Measurements from ENCODE around the gene ATL2.
"Not testable (repeated sequence)": the region's sequence is repeated elsewhere in the genome, so short reads cannot be mapped to it uniquely, and the experiment has no call there.

ATL2 gene

GRCh38 chr2:38330754-38331153 lies 46.3 kb downstream of the ATL2 start:
- DNase-seq = no peak

GRCh38 chr2:38327580-38327979 lies 49.5 kb downstream of the ATL2 start:
- DNase-seq = no peak

GRCh38 chr2:38323623-38324022 lies 53.5 kb downstream of the ATL2 start:
- no peak for DNase-seq

- DNase-seq = no peak
These were observed 54.7 kb downstream of the ATL2 start for GRCh38 chr2:38322224-38322914.

- DNase-seq = not testable (repeated sequence)
These were observed 57.8 kb downstream of the ATL2 start for GRCh38 chr2:38319240-38319639.

- DNase-seq = no peak
These were observed 59.3 kb downstream of the ATL2 start for GRCh38 chr2:38317725-38318124.

- peak in 4 of 51 donors; percentile 3 to 38 (median 5) for DNase-seq
These were observed 61.3 kb downstream of the ATL2 start for GRCh38 chr2:38315707-38316333.

- DNase-seq = no peak
These were observed 68.3 kb downstream of the ATL2 start for GRCh38 chr2:38308821-38309220.

GRCh38 chr2:38301969-38302702 lies 74.9 kb downstream of the ATL2 start:
- no peak for DNase-seq

GRCh38 chr2:38301340-38301968 lies 75.6 kb downstream of the ATL2 start:
- no peak for DNase-seq

- no peak for DNase-seq
These were observed 78.5 kb downstream of the ATL2 start for GRCh38 chr2:38298539-38298938.

- no peak for DNase-seq
These were observed 80.8 kb downstream of the ATL2 start for GRCh38 chr2:38296197-38296780.

GRCh38 chr2:38294597-38294996 lies 82.5 kb downstream of the ATL2 start:
- no peak for DNase-seq

GRCh38 chr2:38293152-38293865 lies 83.8 kb downstream of the ATL2 start:
- DNase-seq = no peak

- DNase-seq = no peak
These were observed 86.7 kb downstream of the ATL2 start for GRCh38 chr2:38290332-38290731.

- DNase-seq = no peak
These were observed 92.1 kb downstream of the ATL2 start for GRCh38 chr2:38284971-38285370.

- no peak for DNase-seq
These were observed 95.9 kb downstream of the ATL2 start for GRCh38 chr2:38281095-38281742.

GRCh38 chr2:38279201-38279600 lies 97.9 kb downstream of the ATL2 start:
- no peak for DNase-seq

GRCh38 chr2:38278117-38278438 lies 99.0 kb downstream of the ATL2 start:
- not testable (repeated sequence) for DNase-seq

GRCh38 chr2:38277245-38278116 lies 99.6 kb downstream of the ATL2 start:
- DNase-seq = no peak
